Tibial artery (tissue), 4 donors: ENCODE data around the gene TOR1B.
"Not testable (repeated sequence)": the region's sequence is repeated elsewhere in the genome, so short reads cannot be mapped to it uniquely, and the experiment has no call there.

Source experiments
- DNase-seq, 2 donors: peaks; one replicate each; pipeline ENCODE4 v3.0.0-alpha.2; 2019
- H3K27ac ChIP-seq, 2 donors: fragments of 200-600 bp; sonication (generic) in 1 of 2; 1 replicate in 1 of 2; 2 replicates in 1 of 2; pipeline ENCODE4 v1.5.1; 2018 to 2019; ENCODE audit warnings: mild to moderate bottlenecking in 1 of 2
- H3K27me3 ChIP-seq, 2 donors: fragments of 200-600 bp; sonication (generic) in 1 of 2; one replicate each; pipeline versions ENCODE4 v1.5.1 to v1.6.0; 2016 to 2019
- H3K36me3 ChIP-seq, 3 donors: fragments of 200-600 bp; sonication (generic) in 2 of 3; one replicate each; pipeline ENCODE4 v1.5.1; 2016 to 2019; ENCODE audit warnings: mild to moderate bottlenecking in 2 of 3
- H3K4me1 ChIP-seq, 4 donors: fragments of 200-600 bp; sonication (generic) in 2 of 4; 1 replicate in 3 of 4; 2 replicates in 1 of 4; pipeline ENCODE4 v1.5.1; 2016 to 2019
- H3K4me3 ChIP-seq, 2 donors: fragments of 200-600 bp; sonication (generic) in 1 of 2; 1 replicate in 1 of 2; 2 replicates in 1 of 2; pipeline ENCODE4 v1.5.1; 2018 to 2019; ENCODE audit warnings: mild to moderate bottlenecking in 2 of 2
- H3K9me3 ChIP-seq, 3 donors: fragments of 200-600 bp; sonication (generic) in 1 of 3; one replicate each; pipeline ENCODE4 v1.5.1; 2016 to 2019
- intact Hi-C: fragments of 100-400 bp; cut with DNase I; formaldehyde crosslinking; loops from one replicate; pipeline ENCODE4 v1.15.0; 2023; ENCODE audit warnings: low total_unique reads
- TF ChIP-seq, protein P1 (sequence below), 2 experiments: fragments of 200-600 bp in 1 of 2; fragments of 450-650 bp in 1 of 2; IDR thresholded peaks; one replicate each; pipeline ENCODE4 v1.5.1; 2017 to 2019; ENCODE audit warnings: antibody characterized with exemption in 2 of 2, mild to moderate bottlenecking in 1 of 2, moderate library complexity in 1 of 2

TOR1B gene

GRCh38 chr9:129759804-129760502, 43.0 kb upstream of the TOR1B start:
- Histone ChIP-seq H3K27ac (no peak overlapping the region), H3K4me3 (no peak overlapping the region), H3K36me3 (no peaks in the 10 kb centered on the region), H3K9me3 (no peaks in the 10 kb centered on the region), H3K27me3 (no peaks in the 10 kb centered on the region), H3K4me1 (peaks cover 0 to 5% (median 0%) of the 10 kb centered on the region in 4 donors)
- no peak for DNase-seq
- intact Hi-C loops: no loop called here
- TF ChIP-seq, protein P1, sequence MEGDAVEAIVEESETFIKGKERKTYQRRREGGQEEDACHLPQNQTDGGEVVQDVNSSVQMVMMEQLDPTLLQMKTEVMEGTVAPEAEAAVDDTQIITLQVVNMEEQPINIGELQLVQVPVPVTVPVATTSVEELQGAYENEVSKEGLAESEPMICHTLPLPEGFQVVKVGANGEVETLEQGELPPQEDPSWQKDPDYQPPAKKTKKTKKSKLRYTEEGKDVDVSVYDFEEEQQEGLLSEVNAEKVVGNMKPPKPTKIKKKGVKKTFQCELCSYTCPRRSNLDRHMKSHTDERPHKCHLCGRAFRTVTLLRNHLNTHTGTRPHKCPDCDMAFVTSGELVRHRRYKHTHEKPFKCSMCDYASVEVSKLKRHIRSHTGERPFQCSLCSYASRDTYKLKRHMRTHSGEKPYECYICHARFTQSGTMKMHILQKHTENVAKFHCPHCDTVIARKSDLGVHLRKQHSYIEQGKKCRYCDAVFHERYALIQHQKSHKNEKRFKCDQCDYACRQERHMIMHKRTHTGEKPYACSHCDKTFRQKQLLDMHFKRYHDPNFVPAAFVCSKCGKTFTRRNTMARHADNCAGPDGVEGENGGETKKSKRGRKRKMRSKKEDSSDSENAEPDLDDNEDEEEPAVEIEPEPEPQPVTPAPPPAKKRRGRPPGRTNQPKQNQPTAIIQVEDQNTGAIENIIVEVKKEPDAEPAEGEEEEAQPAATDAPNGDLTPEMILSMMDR (IDR thresholded peaks at IDR 0.05): no peak

- H3K9me3 ChIP-seq, H3K36me3 ChIP-seq, H3K4me3 ChIP-seq, H3K27me3 ChIP-seq, H3K27ac ChIP-seq, intact Hi-C loops, DNase-seq, H3K4me1 ChIP-seq: not testable (repeated sequence)
Measured at GRCh38 chr9:129760784-129761183, 42.2 kb upstream of the TOR1B start.

- DNase-seq: no peak
- Histone ChIP-seq H3K4me1 (peaks cover 0 to 5% (median 0%) of the 10 kb centered on the region in 4 donors), H3K36me3 (no peaks in the 10 kb centered on the region), H3K9me3 (no peaks in the 10 kb centered on the region), H3K27me3 (no peaks in the 10 kb centered on the region), H3K27ac (no peak overlapping the region), H3K4me3 (no peak overlapping the region)
- TF ChIP-seq, protein P1 (IDR thresholded peaks at IDR 0.05): no peak
- intact Hi-C loops: no loop called here
Measured at GRCh38 chr9:129761293-129761900, 41.6 kb upstream of the TOR1B start.

DNA sequence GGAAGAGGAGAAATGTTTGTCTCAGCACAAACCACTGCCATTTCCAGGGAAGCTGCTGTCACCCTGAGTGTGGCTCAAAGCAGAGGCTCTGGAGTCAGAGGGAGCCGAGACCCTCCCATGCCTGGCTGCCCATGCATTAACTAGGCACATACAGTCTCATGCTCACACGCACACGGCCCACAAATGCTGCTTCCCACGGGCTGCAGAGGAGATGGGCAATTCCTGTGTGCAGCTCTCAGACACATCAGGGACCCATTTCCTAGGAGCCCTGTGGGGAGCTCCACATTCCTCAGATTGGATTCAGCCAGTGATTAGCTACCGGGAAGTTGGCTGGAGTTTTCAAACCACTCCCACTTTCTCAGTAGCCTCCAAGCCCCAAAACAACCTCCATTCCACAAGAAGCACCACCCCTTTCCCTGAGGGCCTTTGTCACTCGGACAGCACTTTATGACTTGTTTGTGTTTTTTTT, 41.0 kb upstream of the TOR1B start:
- Histone ChIP-seq H3K4me1 (peaks cover 0 to 5% (median 0%) of the 10 kb centered on the region in 4 donors), H3K27ac (no peak overlapping the region), H3K4me3 (no peak overlapping the region), H3K27me3 (no peaks in the 10 kb centered on the region), H3K9me3 (no peaks in the 10 kb centered on the region), H3K36me3 (no peaks in the 10 kb centered on the region)
- intact Hi-C loops: no loop called here
- DNase-seq: no peak
- TF ChIP-seq, protein P1 (IDR thresholded peaks at IDR 0.05): no peak

DNA sequence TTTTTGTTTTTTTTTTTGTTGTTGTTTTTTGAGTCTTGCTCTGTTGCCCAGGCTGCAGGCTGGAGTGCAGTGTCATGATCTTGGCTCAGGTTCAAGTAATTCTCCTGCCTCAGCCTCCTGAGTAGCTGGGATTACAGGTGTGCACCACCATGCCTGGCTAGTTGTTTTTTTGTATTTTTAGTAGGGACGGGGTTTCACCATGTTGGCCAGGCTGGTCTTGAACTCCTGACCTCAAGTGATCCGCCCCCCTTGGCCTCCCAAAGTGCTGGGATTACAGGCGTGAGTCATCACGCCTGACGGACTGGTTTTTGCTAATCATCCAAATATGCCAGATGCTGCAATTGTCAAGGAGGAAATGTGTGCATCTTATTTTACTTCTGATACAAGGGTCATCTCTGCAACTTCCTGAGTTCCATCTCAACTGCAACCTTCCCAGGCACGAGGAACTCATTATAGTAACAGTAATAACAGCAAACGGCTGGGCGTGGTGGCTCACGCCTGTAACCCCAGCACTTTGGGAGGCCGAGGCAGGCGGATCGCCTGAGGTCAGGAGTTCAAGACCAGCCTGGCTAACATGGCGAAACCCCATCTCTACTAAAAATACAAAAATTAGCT, 40.5 kb upstream of the TOR1B start:
- H3K9me3 ChIP-seq, H3K4me1 ChIP-seq, H3K27ac ChIP-seq, H3K36me3 ChIP-seq, H3K4me3 ChIP-seq, intact Hi-C loops, H3K27me3 ChIP-seq: not testable (repeated sequence)
- peak in 1 of 2 donors; percentile 44 for DNase-seq

- Histone ChIP-seq H3K4me1 (peaks cover 0 to 5% (median 0%) of the 10 kb centered on the region in 4 donors), H3K36me3 (no peaks in the 10 kb centered on the region), H3K27me3 (no peaks in the 10 kb centered on the region), H3K27ac (no peak overlapping the region), H3K9me3 (no peaks in the 10 kb centered on the region), H3K4me3 (no peak overlapping the region)
- intact Hi-C loops: no loop called here
- peak in 1 of 2 donors; percentile 36 for DNase-seq
- TF ChIP-seq, protein P1 (IDR thresholded peaks at IDR 0.05): no peak
Measured at GRCh38 chr9:129762985-129763926, 39.7 kb upstream of the TOR1B start.
